ENCODE data around the gene GALNT5.

DNA sequence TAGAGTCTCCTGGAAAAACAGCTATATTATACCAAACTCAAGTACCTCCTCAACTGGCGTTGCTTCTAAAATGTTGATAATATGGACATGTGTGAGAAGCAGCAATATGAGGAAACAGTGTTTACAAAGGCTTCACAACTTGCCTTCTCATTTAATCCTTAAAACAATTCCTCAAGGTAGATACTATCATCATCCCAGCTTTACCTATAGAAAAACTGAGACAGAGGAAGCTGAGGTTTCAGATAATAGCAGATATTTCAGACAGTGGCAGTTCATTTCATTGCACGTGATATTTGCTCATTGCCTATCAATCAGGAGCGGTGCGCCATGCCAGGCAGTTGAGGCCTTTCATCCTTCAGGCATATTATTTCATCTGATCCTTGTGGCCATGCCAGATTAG is 8.3 kb downstream of the GALNT5 start:
- no peak for TF ChIP-seq CTCF (IDR thresholded peaks at IDR 0.05)
- TF ChIP-seq ZFX (IDR thresholded peaks at IDR 0.05; ENCODE audit: borderline replicate concordance): no peak

Data from 22Rv1 (cell line).